Duodenal mucosa (tissue), 2 donors: Measurements from ENCODE around the gene TMEM125.

Experiments
- H3K27ac ChIP-seq: one replicate; pipeline ENCODE4 v1.7.0; 2013; ENCODE audit warnings: low read depth, low read length
- H3K27me3 ChIP-seq, 2 donors: one replicate each; pipeline ENCODE4 v1.7.0; 2013; ENCODE audit warnings: low read length in 2 of 2, control low read depth in 1 of 2; ENCODE audit not compliant: insufficient read depth in 2 of 2, control insufficient read depth in 1 of 2
- H3K36me3 ChIP-seq, 2 donors: one replicate each; pipeline ENCODE4 v1.7.0; 2013; ENCODE audit warnings: low read length in 2 of 2, control low read depth in 1 of 2; ENCODE audit not compliant: insufficient read depth in 2 of 2, control insufficient read depth in 1 of 2
- H3K4me1 ChIP-seq, 2 donors: one replicate each; pipeline ENCODE4 v1.7.0; 2013; ENCODE audit warnings: low read length in 2 of 2, control low read depth in 1 of 2; ENCODE audit not compliant: insufficient read depth in 2 of 2, control insufficient read depth in 1 of 2
- H3K4me3 ChIP-seq, 2 donors: one replicate each; pipeline ENCODE4 v1.7.0; 2013; ENCODE audit warnings: low read length in 2 of 2, low read depth in 1 of 2
- H3K9ac ChIP-seq, 2 donors: one replicate each; pipeline ENCODE4 v1.7.0; 2013; ENCODE audit warnings: low read length in 2 of 2, low read depth in 1 of 2
- H3K9me3 ChIP-seq, 2 donors: one replicate each; pipeline ENCODE4 v1.7.0; 2013; ENCODE audit warnings: low read length in 2 of 2, control low read depth in 1 of 2; ENCODE audit not compliant: control insufficient read depth in 1 of 2

TMEM125 gene

DNA sequence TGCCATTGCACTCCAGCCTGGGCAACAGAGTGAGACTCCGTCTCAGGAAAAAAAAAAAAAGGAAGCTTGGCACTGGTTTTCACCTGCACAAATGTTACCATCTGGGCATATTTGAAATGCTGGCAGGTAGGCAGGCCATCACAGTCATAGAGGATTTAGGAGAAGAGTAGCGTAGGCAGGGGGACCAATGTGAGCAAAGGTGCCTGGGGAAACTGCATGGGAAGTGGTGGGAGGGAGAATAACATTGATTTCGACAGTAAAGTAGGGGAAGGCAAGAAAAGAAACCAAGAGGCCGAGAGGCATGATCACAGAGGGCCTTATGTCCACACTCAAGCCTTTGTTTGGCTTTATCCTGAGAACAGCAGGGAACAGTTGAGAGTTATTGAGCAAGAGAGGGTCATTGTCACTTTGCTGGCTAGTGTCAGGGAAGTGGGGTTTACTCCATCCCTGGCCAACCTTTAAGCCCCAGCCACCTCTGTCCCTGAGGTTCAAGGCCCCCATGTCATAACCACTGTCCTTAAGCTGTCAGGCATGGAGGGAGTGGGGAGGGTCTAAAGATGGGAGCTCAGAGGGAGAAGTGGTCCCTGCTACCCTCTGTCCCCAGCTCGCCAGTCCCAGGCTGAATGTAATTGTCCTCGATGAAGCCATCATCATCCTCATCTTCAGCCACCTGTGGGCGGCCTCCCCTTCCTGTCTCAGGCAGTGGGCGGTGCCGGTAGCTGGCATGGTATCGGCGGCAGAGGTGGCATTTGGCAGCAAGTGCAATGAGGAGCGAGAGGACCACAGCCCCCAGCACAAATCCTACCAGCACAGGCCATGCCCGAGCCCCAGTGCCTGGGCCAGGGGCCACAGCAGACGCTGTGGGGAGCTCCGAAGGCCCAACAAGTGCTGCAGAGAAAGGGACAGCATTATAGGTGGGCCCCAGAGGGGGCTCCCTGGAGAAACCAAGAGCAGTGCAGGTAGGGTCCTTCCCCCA lies 12.7 kb downstream of the TMEM125 start:
- no peaks in the 10 kb centered on the region for H3K9me3 ChIP-seq
- H3K9ac ChIP-seq: no peak overlapping the region
- H3K36me3 ChIP-seq: peaks cover 0 to 7% of the 10 kb centered on the region in 2 donors
- no peak overlapping the region for H3K4me3 ChIP-seq
- H3K4me1 ChIP-seq: peaks cover 22 to 35% of the 10 kb centered on the region in 2 donors
- no peak overlapping the region for H3K27ac ChIP-seq
- H3K27me3 ChIP-seq: no peaks in the 10 kb centered on the region

DNA sequence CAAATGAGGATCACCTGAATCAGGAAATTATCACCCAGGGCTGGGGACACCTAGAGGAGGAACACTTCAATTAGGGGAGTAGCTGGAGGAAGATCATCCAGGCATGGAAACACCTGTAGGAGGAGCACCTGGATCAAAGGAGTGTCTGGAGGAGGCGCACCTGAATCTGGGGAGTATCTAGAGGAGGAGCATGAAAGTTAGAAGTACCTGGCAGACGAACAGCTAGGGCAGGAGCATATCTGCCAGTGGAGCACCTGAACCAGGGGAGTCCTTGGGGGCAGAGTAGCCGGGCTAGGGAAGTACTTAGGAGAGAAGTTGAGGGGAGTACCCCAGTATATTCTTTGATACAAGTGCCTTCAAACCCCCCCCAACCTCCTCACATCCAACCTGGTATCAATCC lies 14.3 kb downstream of the TMEM125 start:
- H3K4me1 ChIP-seq: peaks cover 27 to 28% of the 10 kb centered on the region in 2 donors
- H3K27me3 ChIP-seq: no peaks in the 10 kb centered on the region
- H3K27ac ChIP-seq: peak overlapping the region; percentile 86
- no peaks in the 10 kb centered on the region for H3K9me3 ChIP-seq
- peaks cover 0 to 7% of the 10 kb centered on the region in 2 donors for H3K36me3 ChIP-seq
- H3K9ac ChIP-seq: peak overlapping the region; percentile 96 to 99
- H3K4me3 ChIP-seq: peak overlapping the region; percentile 67 to 80

DNA sequence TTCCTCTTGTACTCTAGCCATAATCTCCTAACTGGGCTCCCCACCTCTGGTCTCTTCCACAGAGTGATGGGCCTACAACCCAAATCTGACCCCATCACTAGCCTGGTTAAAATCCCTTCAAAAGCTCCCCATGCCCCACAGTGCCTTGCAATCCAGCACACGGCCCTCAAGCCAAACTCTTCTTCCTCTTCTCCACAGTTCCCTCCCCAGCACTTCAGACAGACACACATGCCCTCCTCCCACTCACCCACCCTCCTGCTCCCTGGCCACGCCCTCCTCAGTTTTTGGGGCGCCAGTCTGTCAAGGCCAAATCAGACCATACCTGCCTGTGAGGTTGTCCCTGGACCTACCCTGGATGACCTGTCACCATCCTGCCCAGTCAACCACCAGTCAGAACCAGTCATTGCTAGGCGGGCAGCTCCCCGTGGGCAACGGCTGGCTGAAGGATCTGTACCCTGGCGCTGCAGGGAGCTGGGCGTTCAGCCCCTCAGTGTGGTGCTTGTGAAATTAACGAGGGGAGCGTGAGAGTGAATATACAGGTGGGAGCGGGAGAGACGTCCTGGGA lies 14.8 kb downstream of the TMEM125 start:
- H3K27me3 ChIP-seq: no peaks in the 10 kb centered on the region
- peak overlapping the region; percentile 67 to 80 for H3K4me3 ChIP-seq
- peak overlapping the region; percentile 86 for H3K27ac ChIP-seq
- H3K9me3 ChIP-seq: no peaks in the 10 kb centered on the region
- peaks cover 0 to 7% of the 10 kb centered on the region in 2 donors for H3K36me3 ChIP-seq
- peaks cover 23 to 27% of the 10 kb centered on the region in 2 donors for H3K4me1 ChIP-seq
- H3K9ac ChIP-seq: peak overlapping the region; percentile 96 to 99

DNA sequence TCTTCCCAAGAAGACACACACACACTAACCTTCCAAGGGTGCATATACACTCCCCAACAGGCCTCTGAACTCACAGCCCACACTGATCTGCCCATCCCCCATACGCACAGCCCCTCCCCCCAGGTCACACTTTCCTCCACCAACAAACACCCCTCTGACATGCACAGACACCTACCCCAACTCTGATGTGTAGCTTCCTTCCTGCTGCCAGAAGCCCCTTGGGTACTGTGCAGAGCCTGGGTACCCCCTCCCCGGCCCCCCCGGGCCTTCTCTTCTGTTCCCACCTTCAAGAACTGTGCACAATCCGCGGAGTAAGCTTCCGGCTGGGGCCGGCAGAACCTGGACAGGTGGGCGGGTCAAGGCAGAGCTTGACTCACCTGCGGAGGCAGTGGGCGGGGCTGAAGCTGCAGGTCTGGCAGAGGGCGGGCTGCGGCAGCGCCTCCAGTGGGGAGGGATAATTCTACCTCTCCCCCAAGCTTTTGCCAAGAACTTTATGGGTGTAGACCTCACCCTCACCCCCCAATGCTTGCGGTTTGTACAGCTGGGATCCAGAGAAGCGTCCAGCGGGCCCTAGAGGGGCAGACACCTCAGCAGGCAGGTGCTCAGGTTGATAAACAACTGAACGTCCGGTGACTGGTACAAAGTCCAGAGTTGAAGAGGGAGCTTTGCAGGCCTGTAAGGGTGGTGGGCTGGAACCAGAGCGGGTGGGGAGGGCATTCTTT lies 15.6 kb downstream of the TMEM125 start, which contains the start of gene C1orf210:
Gene C1orf210, minus strand, starts transcription at position 313 of the 722 bp plus-strand sequence. CDS start 2,311 bp downstream, outside the sequence.
- Histone ChIP-seq H3K27ac (peak within 1 kb of the TSS; percentile 86), H3K27me3 (no peaks in the 10 kb centered on the region), H3K4me3 (peak within 1 kb of the TSS; percentile 67 to 80), H3K9ac (peak within 1 kb of the TSS; percentile 96 to 99), H3K4me1 (peaks cover 19 to 30% of the 10 kb centered on the region in 2 donors), H3K36me3 (peaks cover 0 to 7% of the 10 kb centered on the region in 2 donors), H3K9me3 (no peaks in the 10 kb centered on the region)

DNA sequence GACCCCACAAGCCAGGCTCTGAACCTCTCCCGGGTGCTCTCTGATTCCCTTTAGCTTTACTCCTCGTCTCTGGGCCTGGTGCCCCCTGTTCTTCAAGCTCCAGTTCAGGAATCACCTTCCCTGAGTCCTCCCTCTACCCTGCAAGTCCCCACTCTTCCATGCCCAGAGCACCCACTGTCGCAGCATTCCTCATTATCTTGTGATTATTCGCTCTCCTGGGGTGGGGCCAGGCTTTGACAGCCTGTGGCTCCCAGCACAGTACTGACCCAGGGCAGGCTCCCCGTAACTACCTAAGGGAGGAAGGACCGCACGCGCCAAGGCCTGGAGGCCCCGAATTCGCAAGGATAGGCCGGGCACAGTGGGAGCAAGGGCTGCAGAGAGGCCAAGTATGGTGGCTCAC lies 16.3 kb downstream of the TMEM125 start:
- Histone ChIP-seq H3K9me3 (no peaks in the 10 kb centered on the region), H3K9ac (peak overlapping the region; percentile 96 to 99), H3K36me3 (peaks cover 0 to 7% of the 10 kb centered on the region in 2 donors), H3K4me1 (peaks cover 20 to 35% of the 10 kb centered on the region in 2 donors), H3K27me3 (no peaks in the 10 kb centered on the region), H3K27ac (peak overlapping the region; percentile 86), H3K4me3 (peak overlapping the region; percentile 48 to 67)

DNA sequence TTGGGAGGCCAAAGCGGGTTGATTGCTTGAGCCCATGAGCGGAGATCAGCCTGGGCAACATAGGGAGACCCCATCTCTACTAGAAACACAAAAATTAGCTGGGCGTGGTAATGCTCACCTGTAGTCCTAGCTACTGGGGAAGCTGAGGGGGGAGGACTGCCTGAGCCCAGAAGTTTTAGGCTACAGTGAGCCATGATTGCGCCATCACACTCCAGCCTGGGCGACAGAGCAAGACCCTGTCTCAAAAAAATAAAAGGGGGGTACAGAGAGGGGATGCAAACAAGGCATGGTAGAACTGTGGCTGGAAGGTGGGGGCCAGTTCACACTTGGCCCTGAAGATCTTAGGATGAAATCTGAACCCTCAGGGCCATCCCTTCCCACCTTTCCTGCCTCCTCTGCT lies 16.8 kb downstream of the TMEM125 start:
- peak overlapping the region; percentile 96 to 99 for H3K9ac ChIP-seq
- H3K4me3 ChIP-seq: peak overlapping the region in 1 of 2 donors; percentile 67
- no peak overlapping the region for H3K27ac ChIP-seq
- no peaks in the 10 kb centered on the region for H3K27me3 ChIP-seq
- no peaks in the 10 kb centered on the region for H3K9me3 ChIP-seq
- peaks cover 0 to 7% of the 10 kb centered on the region in 2 donors for H3K36me3 ChIP-seq
- peaks cover 20 to 35% of the 10 kb centered on the region in 2 donors for H3K4me1 ChIP-seq

DNA sequence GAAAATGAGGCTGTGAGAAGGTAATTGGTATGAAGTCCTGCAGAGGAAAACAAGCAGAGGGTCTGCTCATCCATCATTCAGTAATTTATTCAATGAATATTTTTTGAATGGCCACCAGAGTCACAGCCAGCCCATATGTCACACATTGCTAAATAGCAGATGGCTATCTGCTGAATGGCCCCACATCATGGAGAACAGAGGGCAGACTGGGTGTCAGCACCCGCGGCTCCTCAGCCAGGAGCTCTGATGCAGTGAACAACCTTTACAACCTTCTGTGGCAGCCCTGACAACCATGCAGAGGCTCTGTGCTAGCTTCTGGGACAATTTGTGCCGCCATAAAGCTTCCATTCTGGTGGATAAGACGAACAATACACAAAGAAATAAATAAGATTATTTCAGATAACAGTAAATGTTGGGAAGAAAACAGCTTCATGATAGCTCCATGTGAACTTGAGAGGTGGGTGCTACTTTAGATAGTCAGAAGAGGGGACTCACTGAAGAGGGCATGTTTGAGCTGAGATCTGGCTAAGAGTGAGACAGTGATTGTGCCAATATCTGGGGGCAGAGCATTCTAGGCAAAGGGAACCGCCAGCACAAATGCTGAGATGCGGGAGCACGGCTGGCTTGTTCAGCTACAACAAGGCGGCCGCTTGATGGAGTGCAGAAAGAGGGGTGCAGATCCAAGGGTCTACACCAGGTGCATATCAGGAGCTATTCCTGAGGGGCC lies 18.4 kb downstream of the TMEM125 start:
- no peaks in the 10 kb centered on the region for H3K36me3 ChIP-seq
- H3K4me3 ChIP-seq: no peak overlapping the region
- peaks cover 25 to 36% of the 10 kb centered on the region in 2 donors for H3K4me1 ChIP-seq
- no peaks in the 10 kb centered on the region for H3K9me3 ChIP-seq
- H3K9ac ChIP-seq: no peak overlapping the region
- no peak overlapping the region for H3K27ac ChIP-seq
- H3K27me3 ChIP-seq: no peaks in the 10 kb centered on the region

DNA sequence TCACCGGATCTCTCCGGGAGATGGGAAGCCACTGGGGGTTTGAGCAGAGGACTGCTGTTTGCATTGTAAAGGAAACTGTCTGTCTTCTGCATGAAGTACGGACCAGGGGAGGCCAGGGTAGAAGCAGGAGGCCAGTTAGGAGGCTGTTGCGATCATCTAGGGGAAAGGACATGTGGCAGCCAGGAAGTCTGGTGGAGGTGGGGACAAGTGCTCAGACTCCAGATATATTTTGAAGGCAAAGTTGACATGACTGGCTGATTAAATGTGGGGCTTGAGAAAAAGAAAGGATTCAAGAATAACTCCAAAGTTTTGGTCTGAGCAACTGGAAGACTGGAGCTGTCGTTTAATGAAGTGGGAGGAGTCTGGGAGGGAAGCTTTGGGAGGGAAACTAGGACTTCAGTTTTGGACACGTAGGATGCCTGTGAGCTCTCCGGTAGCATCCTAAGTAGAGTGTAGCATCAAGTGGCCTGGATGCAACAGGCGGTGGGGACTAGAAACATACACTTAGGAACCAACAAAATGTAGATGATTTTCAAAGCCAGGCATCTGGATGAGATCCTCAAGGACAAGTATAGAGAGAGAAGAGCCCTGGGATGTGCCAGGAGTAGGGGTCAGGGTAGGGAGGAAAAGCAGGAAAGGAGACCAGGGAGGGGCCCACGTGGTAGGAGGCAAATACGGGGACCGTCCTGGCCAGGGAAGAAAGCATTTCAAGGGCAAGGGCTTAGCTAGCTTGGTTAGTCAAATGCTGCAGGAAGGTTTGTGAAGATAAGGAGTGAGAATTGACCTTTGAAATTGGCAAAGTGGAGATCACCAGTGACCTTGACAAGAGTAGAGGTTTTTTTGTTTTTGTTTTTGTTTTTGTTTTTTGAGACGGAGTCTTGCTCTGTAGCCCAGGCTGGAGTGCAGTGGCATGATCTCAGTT lies 19.3 kb downstream of the TMEM125 start:
- H3K9ac ChIP-seq: no peak overlapping the region
- no peak overlapping the region for H3K4me3 ChIP-seq

DNA sequence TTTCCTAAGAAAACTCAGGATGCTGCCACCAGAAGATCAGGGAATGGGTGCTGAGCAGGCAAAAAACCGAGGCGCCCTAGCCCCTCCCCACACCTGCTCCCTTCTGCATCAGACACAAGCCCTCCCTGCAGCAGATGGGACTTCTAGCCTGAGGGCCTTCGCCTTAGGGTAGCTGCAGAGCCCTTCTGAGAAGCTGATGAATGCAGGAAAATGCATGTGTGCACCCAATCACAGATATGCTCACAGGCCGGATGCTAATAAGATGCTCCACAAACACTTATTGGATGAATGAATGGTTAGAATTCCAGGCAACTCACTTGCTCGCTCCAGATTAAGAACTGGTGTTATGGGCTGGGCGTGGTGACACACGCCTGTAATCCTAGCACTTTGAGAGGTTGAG lies 22.4 kb downstream of the TMEM125 start:
- Histone ChIP-seq H3K4me3 (no peak overlapping the region), H3K9ac (no peak overlapping the region), H3K36me3 (no peaks in the 10 kb centered on the region), H3K27ac (no peak overlapping the region), H3K27me3 (no peaks in the 10 kb centered on the region), H3K4me1 (peaks cover 35 to 50% of the 10 kb centered on the region in 2 donors), H3K9me3 (no peaks in the 10 kb centered on the region)

More for the DNA sequence above, 19.3 kb downstream of the TMEM125 start:
- H3K9me3 ChIP-seq: no peaks in the 10 kb centered on the region
- H3K36me3 ChIP-seq: no peaks in the 10 kb centered on the region
- no peaks in the 10 kb centered on the region for H3K27me3 ChIP-seq
- H3K27ac ChIP-seq: no peak overlapping the region
- peaks cover 28 to 38% of the 10 kb centered on the region in 2 donors for H3K4me1 ChIP-seq
